Measurements from ENCODE around the gene INS.

Gene INS

DNA sequence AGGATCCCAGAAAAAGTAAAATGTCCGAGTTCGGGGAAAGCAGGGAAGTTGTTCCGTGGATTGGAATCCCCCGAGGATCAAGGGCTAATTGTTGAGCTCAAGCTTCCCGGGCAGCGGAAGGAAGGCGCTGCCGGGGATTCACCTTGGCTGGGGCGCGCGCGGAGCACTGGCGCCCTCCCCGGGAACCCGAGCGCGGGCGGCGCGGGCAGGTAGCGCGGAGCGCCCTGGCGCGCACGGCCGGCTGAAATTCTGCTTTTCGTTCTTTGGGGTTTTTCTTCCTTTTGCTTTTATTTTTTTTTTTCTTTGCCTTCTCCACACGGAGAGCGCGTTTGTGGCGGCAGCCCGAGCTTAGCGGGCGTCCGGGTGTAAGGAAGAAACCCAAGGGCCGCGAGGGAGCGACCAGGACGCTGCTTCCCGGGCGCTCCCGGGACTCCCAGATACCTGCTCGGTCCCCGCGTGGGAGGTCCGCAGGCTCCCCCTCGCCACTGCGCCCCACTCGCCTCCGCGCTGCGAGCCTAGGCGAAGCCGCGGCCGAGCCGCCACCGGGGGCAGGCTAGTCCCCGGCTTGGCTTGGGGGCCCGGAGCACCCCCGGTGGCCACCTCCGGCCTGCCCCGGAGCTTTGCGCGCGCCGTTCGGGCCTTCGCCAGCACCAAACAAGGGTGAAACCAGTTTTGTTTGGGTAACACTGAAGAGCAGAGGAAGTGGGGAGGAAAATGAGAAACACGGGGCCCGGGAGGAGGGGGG, 17.0 kb downstream of the INS start:
- no peak for DNase-seq (ENCODE audit: low read depth)

DNA sequence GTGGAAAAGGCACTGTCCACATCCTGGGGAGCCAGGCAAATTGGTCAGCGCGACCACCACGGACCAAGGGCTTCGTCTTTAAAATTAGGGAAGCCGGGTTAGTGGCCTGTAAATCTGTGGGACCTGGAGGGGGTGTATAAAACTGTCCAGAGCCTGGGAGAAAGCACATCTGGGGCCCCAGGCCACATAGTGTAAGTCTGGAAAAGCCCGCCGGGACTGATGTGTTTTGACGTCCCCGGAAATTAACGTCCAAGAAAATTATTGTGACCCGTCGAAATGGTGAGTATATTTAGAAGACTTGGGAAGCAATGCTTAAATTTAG, 17.6 kb downstream of the INS start:
- no peak for DNase-seq (ENCODE audit: low read depth)

DNA sequence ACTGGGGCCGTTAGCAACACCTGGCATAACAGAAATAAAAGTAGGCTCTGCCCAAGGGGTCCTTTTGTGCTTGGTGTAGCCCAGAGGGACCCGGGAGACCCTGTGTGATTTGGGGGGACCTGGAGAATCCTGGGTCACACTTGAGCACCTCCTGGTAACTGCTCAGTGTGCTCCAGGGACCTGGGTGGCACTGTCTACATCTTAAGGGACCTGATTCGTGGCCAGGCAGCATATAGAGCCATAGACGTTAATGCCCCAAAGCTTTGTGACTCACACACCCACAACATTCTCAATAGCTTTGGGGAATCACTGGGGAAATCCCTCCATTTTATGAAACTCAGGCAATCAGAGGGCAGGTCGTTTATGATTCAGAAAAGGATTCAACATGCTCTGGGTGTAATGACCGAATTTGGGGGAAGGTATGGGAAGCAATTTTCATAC, 18.2 kb downstream of the INS start:
- no peak for DNase-seq (ENCODE audit: low read depth)

DNA sequence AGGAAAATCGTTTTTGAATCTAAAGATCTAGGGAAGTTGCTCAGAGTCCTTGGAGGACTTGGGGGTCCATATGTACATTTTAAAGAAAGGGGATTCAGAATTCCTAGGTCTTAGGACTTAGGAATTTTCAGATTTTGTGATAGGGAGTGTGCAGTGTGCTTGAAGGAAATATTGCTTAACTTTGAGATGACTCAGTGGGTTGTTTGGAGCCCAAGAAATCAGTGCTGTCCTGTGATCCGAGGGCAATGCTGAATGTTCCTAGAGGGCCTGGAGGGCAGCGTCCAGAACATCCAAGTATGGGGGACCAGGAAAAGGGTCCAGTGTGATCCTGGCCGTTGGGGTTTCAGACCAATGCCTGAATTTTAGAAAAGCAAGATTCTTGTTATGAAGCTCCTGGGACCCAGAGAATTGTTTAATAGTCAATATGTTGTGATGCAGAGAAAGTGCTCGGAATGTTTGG, 18.7 kb downstream of the INS start:
- DNase-seq (ENCODE audit: low read depth) = no peak

DNA sequence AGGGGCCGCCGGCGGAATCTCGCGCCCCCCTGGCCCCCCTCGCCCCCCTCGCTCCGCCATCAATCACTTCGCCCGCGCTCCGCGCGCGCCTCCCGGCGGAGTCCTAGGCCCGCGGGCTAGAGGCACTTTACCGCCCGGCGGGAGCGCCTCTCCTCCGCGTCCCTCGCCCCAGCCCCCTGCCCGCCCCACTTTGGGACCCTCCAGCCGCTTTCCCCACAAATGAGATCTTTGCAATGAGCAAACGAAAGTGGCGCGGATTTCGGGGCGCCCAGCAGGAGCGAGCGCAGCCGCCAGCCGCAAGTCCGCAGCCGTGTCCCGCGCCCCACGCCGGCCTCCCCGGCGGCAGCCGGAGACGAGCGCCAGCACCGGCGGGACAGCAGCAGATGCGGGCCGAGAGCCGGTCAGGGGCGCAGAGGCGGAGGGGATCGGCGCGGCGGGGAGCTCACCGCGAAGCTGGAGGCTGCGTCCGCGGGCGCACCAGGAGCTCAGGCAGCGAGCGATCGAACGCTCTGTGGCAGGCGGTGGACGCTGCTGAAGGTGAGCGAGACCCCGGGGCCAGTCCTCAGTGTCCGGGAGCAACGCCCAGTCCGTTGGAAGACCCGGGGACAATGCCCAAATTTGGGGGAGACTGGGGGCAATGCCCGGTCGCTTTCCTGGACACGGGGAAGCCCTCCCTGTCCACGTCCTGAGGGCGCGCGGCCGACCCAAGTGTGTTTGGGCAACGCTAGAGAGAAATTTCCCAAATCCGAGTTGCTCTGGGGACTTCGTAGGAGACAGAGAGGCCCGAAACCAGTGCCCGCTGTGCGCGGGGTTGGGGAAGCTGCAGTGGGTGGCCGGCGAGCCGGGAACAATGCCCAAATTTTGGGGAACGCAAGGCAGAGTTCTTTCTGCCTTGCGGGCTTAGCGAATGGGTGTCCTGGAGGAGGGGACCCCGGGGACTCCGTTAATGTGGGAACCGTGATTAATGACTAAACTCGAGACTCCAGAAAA, 20.3 kb downstream of the INS start:
- no peak for DNase-seq (ENCODE audit: low read depth)

DNA sequence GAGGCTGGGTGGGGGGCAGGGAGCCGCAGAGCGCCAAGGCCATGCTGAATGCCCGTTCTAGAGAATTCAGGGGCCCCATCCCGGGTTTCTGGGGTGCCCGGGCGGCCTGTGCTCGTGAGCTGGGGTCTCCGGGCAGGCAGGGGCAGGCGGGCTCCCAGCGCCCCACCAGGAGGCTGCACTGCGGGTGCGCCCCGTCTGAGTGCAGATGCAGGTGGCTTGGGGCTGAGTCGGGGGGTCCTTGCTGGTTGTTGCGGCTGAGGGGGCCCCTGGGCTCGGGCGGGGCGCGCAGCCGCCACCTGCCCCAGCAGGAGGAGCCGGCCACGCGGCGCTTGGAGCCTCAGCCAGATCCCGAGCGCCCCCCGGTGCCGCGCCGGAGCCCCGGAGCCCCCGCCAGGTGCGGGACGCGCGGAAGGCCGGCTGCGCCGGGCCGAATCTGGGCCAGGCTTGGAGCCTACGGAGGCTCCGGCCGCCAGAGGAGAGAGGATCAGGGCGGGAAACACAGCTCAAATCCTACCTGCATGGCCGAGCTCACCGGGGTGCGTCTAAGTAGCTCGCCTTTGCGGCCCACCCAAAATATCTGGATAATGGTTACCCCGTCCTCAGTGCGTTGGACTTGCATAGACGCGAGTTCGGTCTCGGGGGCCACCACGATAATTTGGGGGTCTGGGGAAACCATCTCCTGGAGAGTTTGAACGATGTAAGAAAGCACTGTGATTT, 21.2 kb downstream of the INS start:
- no peak for DNase-seq (ENCODE audit: low read depth)

DNA sequence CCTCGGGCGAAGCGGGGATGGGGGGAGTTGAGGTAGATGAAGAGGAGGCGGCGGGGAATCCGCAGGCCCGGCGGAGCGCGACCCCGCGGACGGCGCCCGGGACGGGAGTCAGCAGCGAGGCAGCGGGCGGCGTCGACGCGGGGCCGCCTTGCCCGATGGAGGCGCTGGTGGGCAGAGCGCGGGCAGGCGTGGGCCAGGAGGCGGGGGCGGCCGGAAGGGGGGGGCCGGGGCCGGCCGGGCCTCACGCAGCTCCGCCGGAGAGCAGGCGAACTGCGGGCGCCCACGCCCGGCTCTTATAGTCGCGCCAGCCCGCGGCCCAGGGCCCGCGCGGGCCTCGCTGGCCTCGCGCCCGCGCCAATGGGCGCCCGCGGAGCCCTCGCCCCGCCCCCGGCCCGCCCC, 21.9 kb downstream of the INS start, which contains the start of gene IGF2:
Gene IGF2, minus strand, starts transcription at position 267 of the 399 bp plus-strand sequence. CDS start 3,866 bp downstream, outside the sequence.
- no peak for DNase-seq (ENCODE audit: low read depth)

- no peak for DNase-seq (ENCODE audit: low read depth)
Measured at GRCh38 chr11:2138431-2139122, 22.4 kb downstream of the INS start.

DNA sequence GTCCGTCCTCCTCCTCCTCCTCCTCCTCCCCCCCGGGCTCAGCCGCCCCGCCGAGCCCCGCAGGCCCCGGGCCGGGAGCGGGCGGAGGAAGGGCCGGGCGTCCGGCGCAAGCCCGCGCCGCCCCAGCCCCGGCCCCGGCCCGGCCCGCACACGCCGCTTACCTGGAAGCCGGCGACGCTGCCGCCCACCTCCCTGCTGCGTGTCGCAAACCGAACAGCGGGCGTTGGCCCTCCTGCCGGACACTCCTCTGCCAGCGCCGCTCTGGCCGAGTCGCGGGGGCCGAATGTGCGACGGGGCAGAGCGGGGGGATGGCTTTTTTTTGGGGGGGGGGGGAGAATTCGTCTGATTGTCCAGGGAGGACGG, 23.0 kb downstream of the INS start:
- no peak for DNase-seq (ENCODE audit: low read depth)

- no peak for DNase-seq (ENCODE audit: low read depth)
Measured at GRCh38 chr11:2137202-2138067, 23.6 kb downstream of the INS start.

DNA sequence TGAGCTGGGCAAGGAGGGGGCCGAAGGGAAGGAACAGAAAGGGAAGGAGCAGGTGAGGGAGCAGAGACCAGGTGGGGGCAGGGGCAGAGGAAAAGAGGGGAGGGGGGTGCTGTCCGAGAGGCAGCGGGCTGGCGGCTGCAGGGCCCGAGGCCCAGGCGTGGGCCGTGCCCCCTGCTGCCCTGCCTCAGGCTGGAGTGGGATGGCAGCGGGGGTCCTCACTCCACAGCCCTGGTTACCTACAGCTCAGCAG, 24.1 kb downstream of the INS start:
- no peak for DNase-seq (ENCODE audit: low read depth)

DNA sequence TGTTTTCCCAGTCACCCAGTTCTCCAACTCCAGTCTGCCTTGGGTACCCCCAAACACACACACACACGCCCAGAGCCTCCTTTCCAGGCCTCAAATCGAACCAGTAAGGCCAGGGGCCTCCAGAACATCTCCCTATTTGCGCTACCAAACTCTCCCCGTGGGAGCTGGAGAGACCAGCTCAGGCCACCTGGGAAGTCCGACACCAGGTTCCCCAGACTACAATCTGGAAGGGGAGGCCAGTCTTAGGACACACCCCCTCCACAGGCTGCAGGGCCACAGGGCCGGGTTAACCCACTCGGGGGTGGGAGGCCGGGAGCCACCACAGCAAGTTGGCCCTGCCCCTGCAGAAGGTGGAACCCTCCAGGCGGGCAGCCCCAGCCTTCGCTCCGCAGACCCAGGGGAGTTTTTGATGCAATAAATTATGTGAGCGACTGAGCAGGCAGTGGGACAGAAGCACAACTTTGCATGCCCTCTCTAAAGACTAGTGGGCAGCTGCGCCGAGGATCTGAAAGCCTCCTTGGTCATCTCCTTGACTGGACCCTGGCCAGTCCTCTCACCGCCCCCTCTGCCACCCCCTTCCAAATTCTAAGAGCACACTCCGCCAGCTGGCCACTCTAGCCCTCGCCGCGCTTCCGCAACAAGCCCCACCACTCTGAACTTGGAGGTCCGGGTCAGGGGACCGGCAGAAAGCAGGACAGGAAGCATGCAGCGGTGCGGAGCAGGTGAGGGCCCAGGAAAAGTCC, 24.6 kb downstream of the INS start:
- no peak for DNase-seq (ENCODE audit: low read depth)

- DNase-seq (ENCODE audit: low read depth) = no peak
Measured at GRCh38 chr11:2135648-2136201, 25.3 kb downstream of the INS start.

DNA sequence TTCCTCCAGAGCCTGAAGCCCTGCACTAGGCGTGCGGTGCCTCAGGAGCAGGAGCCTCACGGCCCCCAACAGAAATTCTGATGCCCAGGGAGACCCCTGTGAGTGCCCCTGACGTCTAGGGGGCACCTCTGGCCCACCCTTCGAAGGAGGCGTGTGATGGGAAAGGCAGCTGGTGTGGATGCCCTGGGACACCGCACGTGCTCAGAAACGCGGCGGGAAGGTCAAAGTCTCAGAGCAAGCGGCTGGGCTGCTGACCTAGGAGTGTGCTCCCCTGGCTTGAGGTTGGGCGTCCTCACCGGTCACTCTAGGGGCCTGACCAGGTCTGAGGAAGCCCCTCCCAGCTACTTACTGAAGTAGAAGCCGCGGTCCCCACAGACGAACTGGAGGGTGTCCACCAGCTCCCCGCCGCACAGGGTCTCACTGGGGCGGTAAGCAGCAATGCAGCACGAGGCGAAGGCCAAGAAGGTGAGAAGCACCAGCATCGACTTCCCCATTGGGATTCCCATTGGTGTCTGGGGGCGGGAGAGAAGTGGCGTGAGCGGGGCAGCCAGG, 25.9 kb downstream of the INS start:
- DNase-seq (ENCODE audit: low read depth) = no peak

DNA sequence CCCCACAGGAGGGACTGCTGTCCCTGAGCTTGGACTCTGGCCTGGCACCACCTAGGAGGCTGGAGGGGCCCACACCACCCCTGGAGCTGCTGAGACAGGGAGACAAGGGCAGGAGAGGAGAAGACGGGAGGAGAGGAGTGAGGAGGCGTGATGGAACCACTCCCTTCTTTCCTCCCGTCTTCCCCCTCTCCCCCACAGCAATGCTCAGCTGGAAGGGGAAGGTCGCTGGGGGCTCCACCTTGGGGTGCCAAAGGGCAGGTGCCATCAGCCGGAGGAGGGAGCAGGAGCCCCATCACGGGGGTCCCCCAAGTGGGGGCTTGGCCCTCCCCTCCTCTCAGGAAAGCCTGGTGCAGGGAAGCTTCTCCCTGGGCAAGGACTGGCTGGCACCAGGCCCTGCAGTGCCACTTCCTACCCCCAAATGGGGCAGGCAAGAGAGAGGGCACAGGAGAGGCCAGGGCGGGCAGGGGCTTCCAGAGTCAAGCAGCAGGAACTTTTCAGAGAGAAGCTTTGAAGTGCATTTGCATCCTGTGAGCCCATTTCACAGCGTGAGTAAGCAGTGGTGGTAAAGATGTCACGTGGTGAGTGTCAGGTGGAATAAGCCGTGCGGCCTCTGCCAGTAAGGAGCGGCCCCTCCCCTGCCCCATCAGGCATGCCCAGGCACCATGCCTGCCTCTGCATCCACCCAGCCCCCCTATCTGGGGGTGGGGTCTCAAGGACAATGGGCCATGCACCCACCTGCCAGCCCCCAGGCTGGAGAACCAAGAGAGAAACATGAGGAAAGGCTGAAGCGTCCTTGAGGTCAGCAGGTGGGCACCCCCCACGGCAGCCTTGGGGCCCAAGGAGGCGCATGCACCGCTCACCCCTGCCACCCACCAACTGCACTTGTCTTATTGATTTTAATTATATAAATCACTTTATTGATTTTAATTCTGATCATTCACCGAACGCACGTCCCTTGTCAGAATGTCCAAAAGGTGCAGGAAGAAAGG, 26.7 kb downstream of the INS start:
- DNase-seq (ENCODE audit: low read depth) = no peak

- no peak for DNase-seq (ENCODE audit: low read depth)
Measured at GRCh38 chr11:2133241-2134021, 27.6 kb downstream of the INS start.

DNA sequence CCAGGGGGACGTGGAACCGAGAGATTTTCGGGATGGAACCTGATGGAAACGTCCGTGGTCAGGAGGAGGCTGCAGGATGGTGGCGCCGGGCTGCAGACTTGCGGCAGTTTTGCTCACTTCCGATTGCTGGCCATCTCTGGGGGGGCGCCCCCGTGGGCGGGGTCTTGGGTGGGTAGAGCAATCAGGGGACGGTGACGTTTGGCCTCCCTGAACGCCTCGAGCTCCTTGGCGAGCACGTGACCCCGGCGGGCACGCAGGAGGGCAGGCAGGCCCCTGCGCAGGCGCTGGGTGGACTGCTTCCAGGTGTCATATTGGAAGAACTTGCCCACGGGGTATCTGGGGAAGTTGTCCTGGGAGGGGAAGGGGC, 28.2 kb downstream of the INS start:
- DNase-seq (ENCODE audit: low read depth) = no peak

- no peak for DNase-seq (ENCODE audit: low read depth)
Measured at GRCh38 chr11:2132246-2132645, 28.8 kb downstream of the INS start.
